ENCODE data around the gene CZIB. TPM values are rescaled to one million over a fixed set of nuclear protein-coding genes. Genes with fewer than 3 reads are reported as not detected.

Gene CZIB
- total RNA-seq, 1 experiment from 2014 or later, result 43.1 TPM

DNA sequence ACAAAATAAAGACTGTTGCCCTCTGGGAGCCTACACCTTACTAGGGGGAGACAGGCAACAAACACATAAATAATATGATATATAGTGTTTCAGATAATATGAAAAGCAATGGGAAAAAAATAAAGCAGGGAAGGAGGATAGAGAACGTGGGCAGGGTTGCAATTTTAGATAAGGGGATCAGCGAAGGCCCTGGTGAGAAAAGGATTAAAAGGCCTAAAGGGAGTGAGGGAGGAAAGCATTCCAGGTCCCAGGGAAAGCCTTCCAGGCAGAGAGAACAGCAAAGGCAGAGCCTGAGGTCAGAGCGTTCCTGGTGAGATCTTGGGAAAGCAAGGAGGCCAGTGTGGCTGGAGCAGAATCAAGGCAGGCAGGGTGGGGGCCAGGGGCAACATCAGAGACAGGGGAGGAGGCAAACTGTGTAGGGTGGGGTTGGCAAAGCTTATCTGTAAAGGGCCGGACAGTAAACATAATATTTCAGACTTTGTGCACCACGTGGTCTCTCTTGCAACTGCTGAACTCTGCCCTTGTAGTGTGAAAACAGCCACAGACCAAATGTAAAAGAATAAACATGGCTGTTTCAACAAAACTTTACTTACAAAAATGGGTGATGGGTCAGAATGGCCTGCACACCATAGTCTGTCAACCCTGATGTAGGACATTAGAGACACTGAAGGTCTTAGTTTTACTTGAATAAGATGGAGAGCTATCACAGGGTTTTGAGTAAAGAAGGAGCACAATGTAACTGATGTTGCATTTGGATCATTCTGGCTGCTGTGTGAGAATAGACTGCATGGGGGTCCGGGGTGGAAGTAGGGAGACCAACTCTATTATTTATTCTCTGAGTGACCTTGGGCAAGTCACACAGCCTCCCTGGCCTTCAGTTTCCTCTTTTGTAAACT is 37.1 kb downstream of the CZIB start:
- CTCF ChIA-PET, result interaction anchor here (1.2 to 2.9 kb wide), 4 partner anchors 9 to 168 kb away, joined by 3 to 15 read pairs (median 10); no protein-coding TSS in a partner anchor
- POLR2A ChIA-PET, result no interaction called here

More for the DNA sequence above, 37.1 kb downstream of the CZIB start:
- Histone ChIP-seq H3K9ac (ENCODE audit: low read length) (no peak overlapping the region), H4K20me1 (ENCODE audit: insufficient read depth) (no peaks in the 10 kb centered on the region), H3K4me3 (replicated peaks in 1 of 2; ENCODE audit: low read depth in 1 of 2, low read length in 2 of 2) (no peak overlapping the region), H3K27ac (ENCODE audit: low read depth, low read length) (no peak overlapping the region), H3K27me3 (ENCODE audit: insufficient read depth, low read length) (no peaks in the 10 kb centered on the region), H2AFZ (ENCODE audit: low read depth, low read length, poor library complexity, severe bottlenecking) (no peak overlapping the region), H3K36me3 (ENCODE audit: control insufficient read depth in 1 of 2, insufficient read depth in 2 of 2, low read length in 2 of 2) (no peaks in the 10 kb centered on the region), H3K79me2 (ENCODE audit: insufficient read depth, low read length) (no peaks in the 10 kb centered on the region), H3K9me3 (ENCODE audit: control insufficient read depth in 1 of 2, insufficient read depth in 1 of 2, low read depth in 1 of 2, low read length in 2 of 2) (no peaks in the 10 kb centered on the region), H3K4me1 (ENCODE audit: control insufficient read depth in 1 of 2, insufficient read depth in 2 of 2, low read length in 2 of 2) (peaks cover 0 to 13% of the 10 kb centered on the region in 2 experiments; a peak in 2 of 4 replicates), H3K9me2 (ENCODE audit: insufficient read depth) (no peaks in the 10 kb centered on the region), H3K4me2 (ENCODE audit: low read length) (no peak overlapping the region)
- DNase-seq (ENCODE audit: low read depth, low spot score), result no peak
- RAD21 ChIA-PET (ENCODE audit: low non-redundant PET in 1 of 2, low total read pairs in 2 of 2, uncharacterized antibody in 2 of 2, unreplicated experiment in 2 of 2), result no interaction called here
- no peak for ATAC-seq
- no TSS peak for BruUV-seq (replicated peaks)
- TF ChIP-seq ZNF274 (IDR thresholded peaks at IDR 0.05; ENCODE audit: low read depth, low read length) (no peak), CEBPB (IDR thresholded peaks at IDR 0.05; ENCODE audit: low read depth) (no peak), YY1 (IDR thresholded peaks at IDR 0.05; ENCODE audit: extremely low read depth, insufficient replicate concordance, low read depth, low read length) (no peak), EGR1 (IDR thresholded peaks at IDR 0.05; ENCODE audit: low read depth) (no peak), RAD21 (IDR thresholded peaks at IDR 0.05; ENCODE audit: low read depth) (no peak), FOSL1 (IDR thresholded peaks at IDR 0.05; ENCODE audit: low read depth) (no peak), POLR2A (IDR thresholded peaks at IDR 0.05; ENCODE audit: borderline replicate concordance, extremely low read depth, insufficient read depth, insufficient read length) (no peak), ZFX (IDR thresholded peaks at IDR 0.05) (no peak)
- TF ChIP-seq, protein P1, sequence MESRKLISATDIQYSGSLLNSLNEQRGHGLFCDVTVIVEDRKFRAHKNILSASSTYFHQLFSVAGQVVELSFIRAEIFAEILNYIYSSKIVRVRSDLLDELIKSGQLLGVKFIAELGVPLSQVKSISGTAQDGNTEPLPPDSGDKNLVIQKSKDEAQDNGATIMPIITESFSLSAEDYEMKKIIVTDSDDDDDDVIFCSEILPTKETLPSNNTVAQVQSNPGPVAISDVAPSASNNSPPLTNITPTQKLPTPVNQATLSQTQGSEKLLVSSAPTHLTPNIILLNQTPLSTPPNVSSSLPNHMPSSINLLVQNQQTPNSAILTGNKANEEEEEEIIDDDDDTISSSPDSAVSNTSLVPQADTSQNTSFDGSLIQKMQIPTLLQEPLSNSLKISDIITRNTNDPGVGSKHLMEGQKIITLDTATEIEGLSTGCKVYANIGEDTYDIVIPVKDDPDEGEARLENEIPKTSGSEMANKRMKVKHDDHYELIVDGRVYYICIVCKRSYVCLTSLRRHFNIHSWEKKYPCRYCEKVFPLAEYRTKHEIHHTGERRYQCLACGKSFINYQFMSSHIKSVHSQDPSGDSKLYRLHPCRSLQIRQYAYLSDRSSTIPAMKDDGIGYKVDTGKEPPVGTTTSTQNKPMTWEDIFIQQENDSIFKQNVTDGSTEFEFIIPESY (IDR thresholded peaks at IDR 0.05; ENCODE audit: extremely low read depth, insufficient replicate concordance, low read length), result no peak
- TF ChIP-seq, protein P2, sequence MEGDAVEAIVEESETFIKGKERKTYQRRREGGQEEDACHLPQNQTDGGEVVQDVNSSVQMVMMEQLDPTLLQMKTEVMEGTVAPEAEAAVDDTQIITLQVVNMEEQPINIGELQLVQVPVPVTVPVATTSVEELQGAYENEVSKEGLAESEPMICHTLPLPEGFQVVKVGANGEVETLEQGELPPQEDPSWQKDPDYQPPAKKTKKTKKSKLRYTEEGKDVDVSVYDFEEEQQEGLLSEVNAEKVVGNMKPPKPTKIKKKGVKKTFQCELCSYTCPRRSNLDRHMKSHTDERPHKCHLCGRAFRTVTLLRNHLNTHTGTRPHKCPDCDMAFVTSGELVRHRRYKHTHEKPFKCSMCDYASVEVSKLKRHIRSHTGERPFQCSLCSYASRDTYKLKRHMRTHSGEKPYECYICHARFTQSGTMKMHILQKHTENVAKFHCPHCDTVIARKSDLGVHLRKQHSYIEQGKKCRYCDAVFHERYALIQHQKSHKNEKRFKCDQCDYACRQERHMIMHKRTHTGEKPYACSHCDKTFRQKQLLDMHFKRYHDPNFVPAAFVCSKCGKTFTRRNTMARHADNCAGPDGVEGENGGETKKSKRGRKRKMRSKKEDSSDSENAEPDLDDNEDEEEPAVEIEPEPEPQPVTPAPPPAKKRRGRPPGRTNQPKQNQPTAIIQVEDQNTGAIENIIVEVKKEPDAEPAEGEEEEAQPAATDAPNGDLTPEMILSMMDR (IDR thresholded peaks at IDR 0.05 in 2 of 3, conservative IDR thresholded peaks at IDR 0.05 in 1 of 3; ENCODE audit: borderline replicate concordance in 1 of 3, insufficient read depth in 1 of 3, low read depth in 2 of 3, low read length in 2 of 3), result no peak
- TF ChIP-seq, protein P3, sequence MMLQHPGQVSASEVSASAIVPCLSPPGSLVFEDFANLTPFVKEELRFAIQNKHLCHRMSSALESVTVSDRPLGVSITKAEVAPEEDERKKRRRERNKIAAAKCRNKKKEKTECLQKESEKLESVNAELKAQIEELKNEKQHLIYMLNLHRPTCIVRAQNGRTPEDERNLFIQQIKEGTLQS (IDR thresholded peaks at IDR 0.05), result no peak
- TF ChIP-seq, protein P4, sequence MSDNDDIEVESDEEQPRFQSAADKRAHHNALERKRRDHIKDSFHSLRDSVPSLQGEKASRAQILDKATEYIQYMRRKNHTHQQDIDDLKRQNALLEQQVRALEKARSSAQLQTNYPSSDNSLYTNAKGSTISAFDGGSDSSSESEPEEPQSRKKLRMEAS (IDR thresholded peaks at IDR 0.05), result no peak
- intact Hi-C loops (cut with micrococcal nuclease), result loop anchor here (5.0 to 10.0 kb wide), 2 partner anchors 169 to 481 kb away; no protein-coding TSS in a partner anchor

Measured in HCT116 (cell line).